ENCODE results near the gene BCKDHB.

BCKDHB gene

GRCh38 chr6:80366714-80367113 lies 260.2 kb downstream of the BCKDHB start:
- DNase-seq (ENCODE audit: low read depth in 4 of 4, low spot score in 1 of 4) = no peak

- no peak for DNase-seq (ENCODE audit: low read depth in 4 of 4, low spot score in 1 of 4)
These were observed 269.9 kb downstream of the BCKDHB start for GRCh38 chr6:80376411-80376810.

- no peak for DNase-seq (ENCODE audit: low read depth in 4 of 4, low spot score in 1 of 4)
These were observed 274.1 kb downstream of the BCKDHB start for GRCh38 chr6:80380566-80380965.

GRCh38 chr6:80382811-80383210 lies 276.3 kb downstream of the BCKDHB start:
- no peak for DNase-seq (ENCODE audit: low read depth in 4 of 4, low spot score in 1 of 4)

GRCh38 chr6:80388507-80388906 lies 282.0 kb downstream of the BCKDHB start:
- DNase-seq (ENCODE audit: low read depth in 4 of 4, low spot score in 1 of 4) = no peak
